K562 (cell line): ENCODE measurements around the gene ADRM1. TPM values are rescaled to one million over a fixed set of nuclear protein-coding genes. Genes with fewer than 3 reads are reported as not detected.

ENCODE experiments used
- ASH1L ChIP-seq: fragments of 450-650 bp; IDR thresholded peaks from 2 replicates; pipeline ENCODE4 v1.6.1; 2018; ENCODE audit warnings: borderline replicate concordance, mild to moderate bottlenecking, low read depth; ENCODE audit not compliant: partially characterized antibody
- BRF1 ChIP-seq: IDR thresholded peaks from 3 replicates; pipeline ENCODE4 v1.6.1; 2011; ENCODE audit warnings: borderline replicate concordance, mild to moderate bottlenecking; ENCODE audit not compliant: insufficient read length; ENCODE audit errors: extremely low read depth
- CBX8 ChIP-seq: fragments of 200-600 bp; sonication (generic); IDR thresholded peaks from 2 replicates; pipeline ENCODE4 v1.6.1; 2012; ENCODE audit warnings: borderline replicate concordance, mixed run types, low read depth, mild to moderate bottlenecking, moderate library complexity, mixed read lengths, low read length, control low read depth, inconsistent platforms; ENCODE audit not compliant: poor library complexity, severe bottlenecking; ENCODE audit errors: extremely low read depth
- CEBPB ChIP-seq: fragments of 450-650 bp; IDR thresholded peaks from 2 replicates; pipeline ENCODE4 v1.6.1; 2016; ENCODE audit warnings: missing genetic modification characterization, missing compliant biosample characterization
- CHD1 ChIP-seq: fragments of 200-600 bp; sonication (generic); IDR thresholded peaks from one replicate; pipeline ENCODE4 v1.6.1; 2012; ENCODE audit warnings: mild to moderate bottlenecking, moderate library complexity, low read length, inconsistent platforms
- HCFC1 ChIP-seq: IDR thresholded peaks from 2 replicates; pipeline ENCODE4 v1.6.1; 2012; ENCODE audit warnings: low read depth, low read length, improper control_type of control experiment
- KDM5B ChIP-seq: fragments of 200-600 bp; sonication (generic); IDR thresholded peaks from 2 replicates; pipeline ENCODE4 v1.6.1; 2012; ENCODE audit warnings: low read depth, mild to moderate bottlenecking, moderate library complexity, low read length, control low read depth, inconsistent platforms; ENCODE audit not compliant: insufficient replicate concordance
- MAFG ChIP-seq: fragments of 450-650 bp; conservative IDR thresholded peaks from 2 replicates; pipeline ENCODE4 v1.6.1; 2016; ENCODE audit warnings: missing genetic modification characterization, missing compliant biosample characterization
- MED1 ChIP-seq: sonication (generic); formaldehyde crosslinking; IDR thresholded peaks from 2 replicates; pipeline ENCODE4 v1.8.1; 2023; ENCODE audit warnings: missing genetic modification reagents, borderline replicate concordance
- NONO ChIP-seq, 2 experiments: fragments of 200-400 bp in 1 of 2; fragments of 450-650 bp in 1 of 2; formaldehyde crosslinking in 1 of 2; IDR thresholded peaks; 2 replicates each; pipeline ENCODE4 v1.6.1; 2017; ENCODE audit warnings: low read depth in 2 of 2, mild to moderate bottlenecking in 2 of 2, moderate library complexity in 2 of 2, low read length in 1 of 2
- NR4A1 ChIP-seq, 2 experiments: fragments of 250-450 bp in 1 of 2; fragments of 450-650 bp in 1 of 2; sonication (Bioruptor Pico) in 1 of 2; IDR thresholded peaks; 2 replicates each; pipeline versions ENCODE4 v1.4.0 to v1.6.1; 2016 to 2020; ENCODE audit warnings: mild to moderate bottlenecking in 2 of 2, missing compliant biosample characterization in 1 of 2, missing genetic modification characterization in 1 of 2, moderate library complexity in 1 of 2
- POU5F1 ChIP-seq: fragments of 150-350 bp; IDR thresholded peaks from 2 replicates; pipeline ENCODE4 v1.6.1; 2014; ENCODE audit warnings: borderline replicate concordance, low read length, low read depth, mild to moderate bottlenecking; ENCODE audit not compliant: partially characterized antibody
- TBL1XR1 ChIP-seq, 2 experiments: IDR thresholded peaks; 2 replicates each; pipeline ENCODE4 v1.6.1; 2012; ENCODE audit warnings: improper control_type of control experiment in 2 of 2, low read length in 2 of 2, mild to moderate bottlenecking in 1 of 2
- U2AF2 ChIP-seq: fragments of 200-400 bp; formaldehyde crosslinking; optimal IDR thresholded peaks from 2 replicates; pipeline ENCODE3; 2017; ENCODE audit warnings: low read depth, mild to moderate bottlenecking, low read length
- ZBTB17 ChIP-seq: fragments of 450-650 bp; formaldehyde crosslinking; IDR thresholded peaks from 2 replicates; pipeline ENCODE4 v1.4.0; 2020; ENCODE audit warnings: mild to moderate bottlenecking
- ZKSCAN8 ChIP-seq: fragments of 200-800 bp; sonication (Bioruptor generic); IDR thresholded peaks from 2 replicates; pipeline ENCODE4 v1.6.1; 2016; ENCODE audit warnings: missing genetic modification characterization, missing compliant biosample characterization
- ZNF316 ChIP-seq: fragments of 450-650 bp; IDR thresholded peaks from 2 replicates; pipeline ENCODE4 v1.6.1; 2016
- ZNF507 ChIP-seq: conservative IDR thresholded peaks from 2 replicates; pipeline ENCODE4 v1.6.1; 2017; ENCODE audit warnings: missing genetic modification characterization, missing compliant biosample characterization
- polyA plus RNA-seq, 8 experiments: library from polyadenylated mRNA; depleted of rRNA in 4 of 8; stranded (reverse) in 5 of 8; unstranded in 3 of 8; fragments of >200 nt; fragmentation: Nextera tagmentation in 2 of 8; fragmentation: Illumina TruSeq in 1 of 8; extraction: Ambion mirVana in 2 of 8; extraction: Trizol in 1 of 8; gene quantifications; 2 replicates each; pipeline versions ENCODE4 v1.2.1 to v1.2.3, GENCODE V29; 2011 to 2014; ENCODE audit warnings: inconsistent platforms in 1 of 8, missing spikeins in 1 of 8
- total RNA-seq, 7 experiments: library from RNA; depleted of rRNA in 6 of 7; stranded (reverse); fragments of >200 nt in 6 of 7; fragmentation: Illumina TruSeq in 2 of 7; extraction: Trizol in 2 of 7; gene quantifications; 2 replicates each; pipeline versions ENCODE4 v1.2.1 to v1.2.3, GENCODE V29; 2011 to 2021; ENCODE audit warnings: low replicate concordance in 1 of 7
- TF ChIP-seq, protein P1 (sequence below): fragments of 450-650 bp; formaldehyde crosslinking; IDR thresholded peaks from 2 replicates; pipeline ENCODE4 v1.4.0; 2020; ENCODE audit warnings: mild to moderate bottlenecking, moderate library complexity
- TF ChIP-seq, protein P2 (sequence below): IDR thresholded peaks from 2 replicates; pipeline ENCODE4 v1.6.1; 2012; ENCODE audit warnings: low read depth, low read length, improper control_type of control experiment, borderline replicate concordance
- TF ChIP-seq, protein P3 (sequence below): fragments of 450-650 bp; IDR thresholded peaks from 2 replicates; pipeline ENCODE4 v1.6.1; 2016
- TF ChIP-seq, protein P4 (sequence below): sonication (generic); formaldehyde crosslinking; IDR thresholded peaks from 2 replicates; pipeline ENCODE4 v1.8.1; 2023; ENCODE audit warnings: mild to moderate bottlenecking, missing genetic modification reagents

Gene ADRM1
- total and polyA plus RNA-seq, 9 of the 15 experiments (the other 6 are each of a cell fraction or from before 2014, with no cell fraction given): 5.0 to 223 (median 67.4) TPM

DNA sequence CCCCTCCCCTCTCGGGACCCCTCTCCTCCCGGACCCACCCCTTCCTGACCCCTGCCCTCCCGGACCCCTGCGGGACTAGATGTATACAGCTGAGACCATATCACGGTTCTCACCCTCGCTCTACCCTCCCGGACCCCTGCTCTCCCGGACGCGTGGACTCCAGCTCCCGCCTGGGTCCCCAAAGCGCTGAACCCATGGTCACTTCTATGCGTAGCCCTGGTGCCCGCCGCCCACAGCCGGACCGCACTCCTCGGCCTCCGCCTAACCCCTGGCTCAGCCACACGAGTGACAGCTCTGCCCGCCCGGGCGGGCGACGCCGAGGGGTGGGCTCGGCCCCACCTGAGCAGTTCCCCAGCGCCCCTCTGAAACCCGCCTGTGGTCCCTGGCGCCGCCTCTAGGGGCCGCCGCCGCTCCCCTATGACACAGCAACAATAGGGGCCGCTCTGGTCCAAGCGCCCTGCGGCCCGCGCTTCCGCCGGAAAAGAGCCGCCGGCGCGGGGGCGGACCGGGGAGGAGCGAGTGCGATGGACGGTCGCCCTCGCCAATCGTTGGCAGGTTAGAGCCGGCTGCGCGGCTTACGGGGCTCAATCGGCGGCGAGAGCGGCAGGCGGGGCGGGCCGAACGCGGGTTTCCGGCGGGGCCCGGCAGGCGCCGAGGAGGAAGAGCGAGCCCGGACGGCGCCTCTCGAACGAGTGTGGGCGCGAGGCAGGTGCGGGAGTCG is at the start of gene ADRM1 (continued):
- TF ChIP-seq CBX8 (no peak), U2AF2 (no peak), CEBPB (tag) (no peak), ZKSCAN8 (no peak), ZBTB17 (CRISPR knock-in tag) (no peak), ASH1L (peak; percentile 23), ZNF507 (tag) (no peak), TBL1XR1 (IDR thresholded peaks at IDR 0.05; ENCODE audit: low read length in 2 of 2) (no peak), HCFC1 (peak; percentile 78), POU5F1 (no peak), KDM5B (peak; percentile 8), MED1 (CRISPR knock-in tag) (no peak), ZNF316 (peak; percentile 91), CHD1 (no peak), NONO (IDR thresholded peaks at IDR 0.05; ENCODE audit: low read depth in 2 of 2, low read length in 1 of 2) (no peak; a peak in 1 of 4 replicates), MAFG (tag) (peak; percentile 92), BRF1 (no peak), NR4A1 (CRISPR knock-in tag; IDR thresholded peaks at IDR 0.05) (no peak), NR4A1 (tag; IDR thresholded peaks at IDR 0.05) (no peak)
- TF ChIP-seq, protein P1, sequence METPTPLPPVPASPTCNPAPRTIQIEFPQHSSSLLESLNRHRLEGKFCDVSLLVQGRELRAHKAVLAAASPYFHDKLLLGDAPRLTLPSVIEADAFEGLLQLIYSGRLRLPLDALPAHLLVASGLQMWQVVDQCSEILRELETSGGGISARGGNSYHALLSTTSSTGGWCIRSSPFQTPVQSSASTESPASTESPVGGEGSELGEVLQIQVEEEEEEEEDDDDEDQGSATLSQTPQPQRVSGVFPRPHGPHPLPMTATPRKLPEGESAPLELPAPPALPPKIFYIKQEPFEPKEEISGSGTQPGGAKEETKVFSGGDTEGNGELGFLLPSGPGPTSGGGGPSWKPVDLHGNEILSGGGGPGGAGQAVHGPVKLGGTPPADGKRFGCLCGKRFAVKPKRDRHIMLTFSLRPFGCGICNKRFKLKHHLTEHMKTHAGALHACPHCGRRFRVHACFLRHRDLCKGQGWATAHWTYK (CRISPR knock-in tag): no peak
- TF ChIP-seq, protein P2, sequence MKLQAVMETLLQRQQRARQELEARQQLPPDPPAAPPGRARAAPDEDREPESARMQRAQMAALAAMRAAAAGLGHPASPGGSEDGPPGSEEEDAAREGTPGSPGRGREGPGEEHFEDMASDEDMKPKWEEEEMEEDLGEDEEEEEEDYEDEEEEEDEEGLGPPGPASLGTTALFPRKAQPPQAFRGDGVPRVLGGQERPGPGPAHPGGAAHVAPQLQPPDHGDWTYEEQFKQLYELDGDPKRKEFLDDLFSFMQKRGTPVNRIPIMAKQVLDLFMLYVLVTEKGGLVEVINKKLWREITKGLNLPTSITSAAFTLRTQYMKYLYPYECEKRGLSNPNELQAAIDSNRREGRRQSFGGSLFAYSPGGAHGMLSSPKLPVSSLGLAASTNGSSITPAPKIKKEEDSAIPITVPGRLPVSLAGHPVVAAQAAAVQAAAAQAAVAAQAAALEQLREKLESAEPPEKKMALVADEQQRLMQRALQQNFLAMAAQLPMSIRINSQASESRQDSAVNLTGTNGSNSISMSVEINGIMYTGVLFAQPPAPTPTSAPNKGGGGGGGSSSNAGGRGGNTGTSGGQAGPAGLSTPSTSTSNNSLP: no peak
- TF ChIP-seq, protein P3, sequence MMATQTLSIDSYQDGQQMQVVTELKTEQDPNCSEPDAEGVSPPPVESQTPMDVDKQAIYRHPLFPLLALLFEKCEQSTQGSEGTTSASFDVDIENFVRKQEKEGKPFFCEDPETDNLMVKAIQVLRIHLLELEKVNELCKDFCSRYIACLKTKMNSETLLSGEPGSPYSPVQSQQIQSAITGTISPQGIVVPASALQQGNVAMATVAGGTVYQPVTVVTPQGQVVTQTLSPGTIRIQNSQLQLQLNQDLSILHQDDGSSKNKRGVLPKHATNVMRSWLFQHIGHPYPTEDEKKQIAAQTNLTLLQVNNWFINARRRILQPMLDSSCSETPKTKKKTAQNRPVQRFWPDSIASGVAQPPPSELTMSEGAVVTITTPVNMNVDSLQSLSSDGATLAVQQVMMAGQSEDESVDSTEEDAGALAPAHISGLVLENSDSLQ: peak; percentile 99
- TF ChIP-seq, protein P4, sequence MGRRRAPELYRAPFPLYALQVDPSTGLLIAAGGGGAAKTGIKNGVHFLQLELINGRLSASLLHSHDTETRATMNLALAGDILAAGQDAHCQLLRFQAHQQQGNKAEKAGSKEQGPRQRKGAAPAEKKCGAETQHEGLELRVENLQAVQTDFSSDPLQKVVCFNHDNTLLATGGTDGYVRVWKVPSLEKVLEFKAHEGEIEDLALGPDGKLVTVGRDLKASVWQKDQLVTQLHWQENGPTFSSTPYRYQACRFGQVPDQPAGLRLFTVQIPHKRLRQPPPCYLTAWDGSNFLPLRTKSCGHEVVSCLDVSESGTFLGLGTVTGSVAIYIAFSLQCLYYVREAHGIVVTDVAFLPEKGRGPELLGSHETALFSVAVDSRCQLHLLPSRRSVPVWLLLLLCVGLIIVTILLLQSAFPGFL (CRISPR knock-in tag): no peak
